Esophagus muscularis mucosa (tissue), 4 donors: ENCODE results near the gene GALK1.

ENCODE experiments used
- EP300 ChIP-seq: sonication (generic); formaldehyde crosslinking; IDR thresholded peaks from one replicate; pipeline ENCODE4 v1.6.1; 2017; ENCODE audit warnings: antibody characterized with exemption
- POLR2A ChIP-seq: fragments of 450-650 bp; IDR thresholded peaks from one replicate; pipeline ENCODE4 v1.6.1; 2017; ENCODE audit warnings: antibody characterized with exemption, moderate library complexity, mild to moderate bottlenecking, low read depth
- POLR2AphosphoS5 ChIP-seq, 2 donors: sonication (generic); formaldehyde crosslinking; IDR thresholded peaks; one replicate each; pipeline ENCODE4 v1.6.1; 2017; ENCODE audit warnings: antibody characterized with exemption in 2 of 2
- TF ChIP-seq, protein P1 (sequence below), 3 experiments: fragments of 200-600 bp in 2 of 3; fragments of 450-650 bp in 1 of 3; sonication (generic) in 2 of 3; IDR thresholded peaks; one replicate each; pipeline ENCODE4 v1.5.1; 2017 to 2019; ENCODE audit warnings: antibody characterized with exemption in 3 of 3, mild to moderate bottlenecking in 2 of 3, moderate library complexity in 1 of 3

DNA sequence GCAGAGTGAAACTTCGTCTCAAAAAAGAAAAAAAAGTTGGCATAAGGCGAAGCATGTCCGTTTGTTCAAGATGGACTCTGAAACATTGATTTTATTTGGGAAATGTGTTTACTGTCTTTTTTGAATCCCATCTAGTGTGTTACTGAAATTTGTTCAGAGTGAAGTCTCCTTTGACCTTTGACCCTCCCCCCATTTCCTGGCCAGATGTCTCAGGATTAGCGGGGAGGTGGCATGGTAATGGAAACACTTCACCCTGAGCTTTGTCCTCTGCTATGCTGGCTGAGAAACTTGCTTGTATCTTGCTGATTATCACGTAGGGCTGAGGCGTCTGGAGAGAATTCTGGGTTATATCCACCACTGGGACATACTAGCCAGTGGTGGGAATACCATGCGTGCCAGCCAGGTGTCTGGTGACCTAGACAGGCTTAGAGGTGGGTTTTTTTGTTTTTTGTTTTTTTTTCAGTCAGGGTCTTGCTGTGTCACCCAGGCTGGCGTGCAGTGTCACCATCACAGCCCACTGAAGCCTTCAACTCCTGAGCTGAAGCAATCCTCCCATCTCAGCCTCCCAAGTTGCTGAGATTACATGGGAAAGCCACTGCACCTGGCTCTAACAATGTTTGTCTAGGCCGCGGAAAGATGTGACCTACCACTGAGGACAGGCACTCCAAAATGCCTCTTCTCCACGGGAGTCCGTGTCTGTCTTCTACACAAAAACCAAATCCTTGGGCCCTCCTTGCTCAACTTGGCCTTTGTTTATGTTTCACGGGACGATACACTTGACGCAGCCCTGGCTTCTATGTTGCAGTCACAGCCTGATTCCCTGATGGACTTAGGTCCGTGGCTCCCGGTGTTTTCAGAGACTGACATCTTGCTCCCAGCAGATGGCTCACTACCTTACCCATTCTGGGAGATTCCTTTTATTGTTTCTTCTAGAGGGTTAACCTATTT, 6.6 kb upstream of the GALK1 start:
- TF ChIP-seq, protein P1, sequence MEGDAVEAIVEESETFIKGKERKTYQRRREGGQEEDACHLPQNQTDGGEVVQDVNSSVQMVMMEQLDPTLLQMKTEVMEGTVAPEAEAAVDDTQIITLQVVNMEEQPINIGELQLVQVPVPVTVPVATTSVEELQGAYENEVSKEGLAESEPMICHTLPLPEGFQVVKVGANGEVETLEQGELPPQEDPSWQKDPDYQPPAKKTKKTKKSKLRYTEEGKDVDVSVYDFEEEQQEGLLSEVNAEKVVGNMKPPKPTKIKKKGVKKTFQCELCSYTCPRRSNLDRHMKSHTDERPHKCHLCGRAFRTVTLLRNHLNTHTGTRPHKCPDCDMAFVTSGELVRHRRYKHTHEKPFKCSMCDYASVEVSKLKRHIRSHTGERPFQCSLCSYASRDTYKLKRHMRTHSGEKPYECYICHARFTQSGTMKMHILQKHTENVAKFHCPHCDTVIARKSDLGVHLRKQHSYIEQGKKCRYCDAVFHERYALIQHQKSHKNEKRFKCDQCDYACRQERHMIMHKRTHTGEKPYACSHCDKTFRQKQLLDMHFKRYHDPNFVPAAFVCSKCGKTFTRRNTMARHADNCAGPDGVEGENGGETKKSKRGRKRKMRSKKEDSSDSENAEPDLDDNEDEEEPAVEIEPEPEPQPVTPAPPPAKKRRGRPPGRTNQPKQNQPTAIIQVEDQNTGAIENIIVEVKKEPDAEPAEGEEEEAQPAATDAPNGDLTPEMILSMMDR (IDR thresholded peaks at IDR 0.05), result no peak
- no peak for TF ChIP-seq POLR2A
- peak in 1 of 2 donors; percentile 48 for TF ChIP-seq POLR2AphosphoS5 (IDR thresholded peaks at IDR 0.05)
- TF ChIP-seq EP300, result no peak
